K562 (cell line): ENCODE data around the gene F2RL1. TPM values are rescaled to one million over a fixed set of nuclear protein-coding genes. Genes with fewer than 3 reads are reported as not detected.
A peak's percentile ranks its signal among the peaks of the same experiment; 100 is the strongest.

Source experiments
- BRD4 ChIP-seq: fragments of 200-600 bp; sonication (generic); IDR thresholded peaks from 2 replicates; pipeline ENCODE4 v1.6.1; 2017; ENCODE audit warnings: inconsistent platforms
- CBFA2T3 ChIP-seq: fragments of 450-650 bp; IDR thresholded peaks from 2 replicates; pipeline ENCODE4 v1.6.1; 2017
- DIDO1 ChIP-seq: fragments of 450-650 bp; IDR thresholded peaks from 2 replicates; pipeline ENCODE4 v1.6.1; 2016; ENCODE audit warnings: low read depth, missing biosample characterization, missing genetic modification characterization
- DMBX1 ChIP-seq: fragments of 250-450 bp; sonication (Bioruptor Pico); IDR thresholded peaks from 2 replicates; pipeline ENCODE4 v1.8.0; 2022; ENCODE audit warnings: inconsistent platforms, mild to moderate bottlenecking, moderate library complexity, borderline replicate concordance
- E2F1 ChIP-seq: sonication (generic); formaldehyde crosslinking; IDR thresholded peaks from 2 replicates; pipeline ENCODE4 v1.8.1; 2023; ENCODE audit warnings: mild to moderate bottlenecking, missing genetic modification reagents, moderate library complexity
- EGR1 ChIP-seq: fragments of 450-650 bp; conservative IDR thresholded peaks from 2 replicates; pipeline ENCODE4 v1.6.1; 2017; ENCODE audit warnings: mild to moderate bottlenecking
- ETV5 ChIP-seq: sonication (generic); formaldehyde crosslinking; IDR thresholded peaks from 2 replicates; pipeline ENCODE4 v1.4.0; 2020; ENCODE audit warnings: low read depth, mild to moderate bottlenecking, missing genetic modification reagents
- HDAC2 ChIP-seq: fragments of 450-650 bp; IDR thresholded peaks from 2 replicates; pipeline ENCODE4 v1.6.1; 2016; ENCODE audit warnings: mild to moderate bottlenecking
- HIVEP1 ChIP-seq: fragments of 250-450 bp; sonication (Bioruptor Pico); IDR thresholded peaks from 2 replicates; pipeline ENCODE4 v1.4.0; 2020; ENCODE audit warnings: mild to moderate bottlenecking
- KDM5B ChIP-seq: fragments of 200-600 bp; sonication (generic); IDR thresholded peaks from 2 replicates; pipeline ENCODE4 v1.6.1; 2012; ENCODE audit warnings: low read depth, mild to moderate bottlenecking, moderate library complexity, low read length, control low read depth, inconsistent platforms; ENCODE audit not compliant: insufficient replicate concordance
- MAFF ChIP-seq: IDR thresholded peaks from 2 replicates; pipeline ENCODE4 v1.6.1; 2012; ENCODE audit warnings: low read length, improper control_type of control experiment
- MED1 ChIP-seq: sonication (generic); formaldehyde crosslinking; IDR thresholded peaks from 2 replicates; pipeline ENCODE4 v1.8.1; 2023; ENCODE audit warnings: missing genetic modification reagents, borderline replicate concordance
- MLLT1 ChIP-seq, 2 experiments: fragments of 450-650 bp; IDR thresholded peaks; 2 replicates each; pipeline ENCODE4 v1.6.1; 2016
- NFIC ChIP-seq: fragments of 450-650 bp; IDR thresholded peaks from 2 replicates; pipeline ENCODE4 v1.6.1; 2017; ENCODE audit warnings: mild to moderate bottlenecking, inconsistent platforms
- NFRKB ChIP-seq: fragments of 450-650 bp; IDR thresholded peaks from 2 replicates; pipeline ENCODE4 v1.6.1; 2016; ENCODE audit warnings: low read depth
- POU5F1 ChIP-seq: fragments of 150-350 bp; IDR thresholded peaks from 2 replicates; pipeline ENCODE4 v1.6.1; 2014; ENCODE audit warnings: borderline replicate concordance, low read length, low read depth, mild to moderate bottlenecking; ENCODE audit not compliant: partially characterized antibody
- SRSF9 ChIP-seq: fragments of 200-400 bp; formaldehyde crosslinking; IDR thresholded peaks from 2 replicates; pipeline ENCODE4 v1.6.1; 2017; ENCODE audit warnings: low read depth, low read length, borderline replicate concordance
- STAT5A ChIP-seq: IDR thresholded peaks from 2 replicates; pipeline ENCODE4 v1.6.1; 2012; ENCODE audit warnings: low read length, inconsistent platforms, borderline replicate concordance
- TARDBP ChIP-seq: fragments of 450-650 bp; IDR thresholded peaks from 2 replicates; pipeline ENCODE4 v1.6.1; 2016
- TSC22D4 ChIP-seq: fragments of 450-650 bp; IDR thresholded peaks from 2 replicates; pipeline ENCODE4 v1.6.1; 2016; ENCODE audit warnings: missing genetic modification characterization, missing biosample characterization, control low read depth
- ZNF146 ChIP-seq: IDR thresholded peaks from one replicate; pipeline ENCODE4 v1.6.1; 2018; ENCODE audit warnings: missing compliant biosample characterization; ENCODE audit not compliant: unreplicated experiment
- ZNF609 ChIP-seq: sonication (generic); formaldehyde crosslinking; IDR thresholded peaks from 2 replicates; pipeline ENCODE4 v1.8.1; 2023; ENCODE audit warnings: missing genetic modification reagents, mild to moderate bottlenecking, borderline replicate concordance
- polyA plus RNA-seq, 8 experiments: library from polyadenylated mRNA; depleted of rRNA in 4 of 8; stranded (reverse) in 5 of 8; unstranded in 3 of 8; fragments of >200 nt; fragmentation: Nextera tagmentation in 2 of 8; fragmentation: Illumina TruSeq in 1 of 8; extraction: Ambion mirVana in 2 of 8; extraction: Trizol in 1 of 8; gene quantifications; 2 replicates each; pipeline versions ENCODE4 v1.2.1 to v1.2.3, GENCODE V29; 2011 to 2014; ENCODE audit warnings: inconsistent platforms in 1 of 8, missing spikeins in 1 of 8
- total RNA-seq, 7 experiments: library from RNA; depleted of rRNA in 6 of 7; stranded (reverse); fragments of >200 nt in 6 of 7; fragmentation: Illumina TruSeq in 2 of 7; extraction: Trizol in 2 of 7; gene quantifications; 2 replicates each; pipeline versions ENCODE4 v1.2.1 to v1.2.3, GENCODE V29; 2011 to 2021; ENCODE audit warnings: low replicate concordance in 1 of 7

F2RL1 gene
- total and polyA plus RNA-seq, 9 of the 15 experiments (the other 6 are each of a cell fraction or from before 2014, with no cell fraction given), result 0.03 to 0.50 (median 0.27) TPM; not detected in 6

GRCh38 chr5:76849419-76850291, 30.8 kb downstream of the F2RL1 start, which contains the start of gene S100Z (continued):
- TF ChIP-seq MLLT1 (IDR thresholded peaks at IDR 0.05) (peak in 1 of 2 experiments; percentile 46; a peak in 1 of 4 replicates), HDAC2 (peak; percentile 55; the same call in 1 of the 2 replicates), POU5F1 (no peak), HIVEP1 (CRISPR knock-in tag) (no peak), ZNF146 (CRISPR knock-in tag) (no peak), ETV5 (CRISPR knock-in tag) (no peak), STAT5A (peak; percentile 94), CBFA2T3 (peak; percentile 99), KDM5B (no peak), ZNF609 (CRISPR knock-in tag) (no peak), EGR1 (0 out of 2 replicates have a peak, but pooled peaks have one; percentile 11), SRSF9 (no peak), E2F1 (no peak), TSC22D4 (tag) (no peak), NFIC (peak; percentile 89), BRD4 (no peak), MED1 (CRISPR knock-in tag) (no peak), DIDO1 (tag) (no peak), TARDBP (peak; percentile 85; the same call in 1 of the 2 replicates), DMBX1 (CRISPR knock-in tag) (0 out of 2 replicates have a peak, but pooled peaks have one; percentile 22), MAFF (no peak), NFRKB (no peak; the same call in none of the 2 replicates)
